ENCODE results near the gene NAALADL1. TPM values are rescaled to one million over a fixed set of nuclear protein-coding genes. Genes with fewer than 3 reads are reported as not detected.

Gene NAALADL1
- total RNA-seq, 1 donor from 2014 or later = 3.5 TPM

DNA sequence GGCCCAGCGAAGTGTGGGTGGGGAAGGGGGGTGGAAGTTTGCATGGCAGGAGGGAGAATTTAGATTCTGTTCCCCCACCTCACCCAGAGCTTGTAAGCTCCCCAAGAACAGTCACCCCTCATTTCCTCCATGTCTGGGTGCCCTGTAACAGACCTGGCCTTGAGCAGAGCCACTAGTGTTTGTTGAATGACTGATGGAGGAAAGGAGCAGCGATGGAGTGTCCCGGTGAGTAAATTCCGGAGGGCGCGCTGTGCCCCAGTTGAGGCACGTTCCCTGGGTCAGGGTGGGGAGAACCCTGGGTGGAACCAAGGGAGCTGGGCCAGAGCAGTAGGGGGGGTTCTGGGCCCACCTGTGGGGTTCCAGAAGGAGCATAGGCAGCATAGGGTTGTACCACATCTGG, 827 bp downstream of the NAALADL1 start:
- intact Hi-C loops (cut with DNase I) = no loop called here

GRCh38 chr11:65056999-65057398, 1.4 kb downstream of the NAALADL1 start:
- intact Hi-C loops (cut with DNase I) = no loop called here
- no peak for DNase-seq (ENCODE audit: low spot score)

More for the DNA sequence above, 827 bp downstream of the NAALADL1 start:
- DNase-seq (ENCODE audit: low spot score) = no peak

DNA sequence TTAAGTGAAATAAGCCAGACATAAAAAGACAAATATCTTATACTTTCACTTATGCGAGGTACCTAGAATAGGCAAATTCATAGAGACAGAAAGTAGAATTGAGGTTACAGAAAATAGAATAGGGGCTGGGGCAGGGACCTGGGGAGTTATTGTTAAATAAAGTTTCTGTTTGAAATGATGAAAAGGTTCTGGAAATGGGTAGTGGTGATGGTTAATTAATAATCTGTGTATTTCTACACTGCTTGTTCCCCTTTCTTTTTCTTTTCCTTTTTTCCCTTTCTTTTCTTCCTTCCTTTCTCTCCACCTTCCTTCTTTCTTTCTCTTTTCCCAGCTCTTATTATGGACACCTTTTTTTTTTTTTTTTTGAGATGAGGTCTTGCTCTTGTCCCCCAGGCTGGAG, 2.8 kb downstream of the NAALADL1 start:
- DNase-seq (ENCODE audit: low spot score) = no peak
- intact Hi-C loops (cut with DNase I) = no loop called here

DNA sequence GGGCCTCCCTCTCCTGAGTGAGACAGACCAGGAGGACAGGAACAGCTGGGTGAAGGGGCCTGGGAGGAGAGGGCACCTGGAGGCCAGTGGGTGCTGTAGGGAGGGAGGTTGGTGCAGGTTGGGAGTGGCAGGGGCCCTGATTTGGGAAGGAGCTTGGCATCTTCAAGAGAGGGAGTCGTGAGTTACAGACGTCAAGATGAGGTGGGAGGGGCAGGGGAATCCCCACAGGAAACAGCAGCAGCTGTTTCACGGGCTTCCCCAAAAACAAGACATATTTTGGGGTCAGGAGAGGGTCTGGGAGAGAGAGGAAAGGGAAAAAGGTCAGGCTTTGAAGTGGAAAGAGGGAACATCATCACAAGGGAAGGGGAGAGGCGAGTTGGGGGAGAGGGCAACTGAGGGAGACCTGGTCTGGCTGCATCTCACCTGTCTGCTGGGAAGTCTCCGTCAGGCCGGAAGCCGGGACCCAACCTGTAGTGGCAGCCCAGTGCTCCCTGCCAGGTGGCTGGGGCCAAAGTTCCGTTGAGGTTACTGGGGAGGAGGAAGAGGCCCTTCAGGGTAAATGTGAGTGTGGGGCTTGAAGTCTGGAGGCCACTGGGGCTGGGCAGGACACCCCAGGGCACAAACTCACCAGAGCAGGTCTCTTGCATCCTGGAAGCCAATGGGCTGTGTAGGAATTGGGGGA, 4.4 kb downstream of the NAALADL1 start:
- no peak for DNase-seq (ENCODE audit: low spot score)
- intact Hi-C loops (cut with DNase I) = no loop called here

- intact Hi-C loops (cut with DNase I) = no loop called here
- no peak for DNase-seq (ENCODE audit: low spot score)
Measured at GRCh38 chr11:65051398-65051858, 6.9 kb downstream of the NAALADL1 start.

DNA sequence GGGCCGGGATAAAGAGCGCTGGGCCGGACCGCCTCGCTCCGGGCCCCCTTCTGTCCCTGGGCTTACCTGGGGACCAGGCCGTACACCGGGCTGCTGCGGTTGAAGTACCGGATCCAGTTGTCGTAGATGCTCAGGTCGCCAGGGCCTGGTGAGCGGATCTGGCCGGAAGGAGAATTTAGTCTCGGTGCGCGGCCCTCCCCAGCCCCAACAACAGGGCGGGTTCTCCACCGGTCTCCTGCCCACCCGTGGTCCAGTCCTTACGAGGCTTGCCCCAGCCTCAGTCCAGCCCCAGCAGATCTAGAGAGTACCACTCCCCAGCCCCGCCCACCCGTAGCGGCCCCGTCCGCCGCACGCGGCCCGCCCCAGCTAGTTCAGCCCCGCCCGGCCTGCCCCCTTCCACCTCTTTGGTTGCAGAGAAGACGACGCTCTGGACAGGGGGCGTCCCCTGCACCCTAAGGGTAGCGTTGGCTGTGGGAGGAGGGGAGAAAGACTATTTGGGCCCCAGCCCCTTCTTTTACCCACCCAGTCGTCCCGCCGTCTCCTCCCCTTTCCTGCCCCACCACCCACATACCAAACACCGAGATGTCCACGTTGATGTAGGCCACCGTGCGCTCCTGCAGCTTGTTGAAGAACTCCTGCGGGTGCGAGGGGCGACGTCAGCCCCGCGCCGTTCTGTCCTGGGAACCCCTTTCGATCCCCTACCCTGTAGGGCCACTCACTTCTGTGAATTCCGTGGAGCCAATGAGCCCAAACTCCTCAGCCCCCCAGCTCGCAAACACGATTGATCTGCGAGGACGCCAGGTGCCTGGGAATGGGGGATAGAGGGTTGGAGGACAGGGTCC, 10.6 kb downstream of the NAALADL1 start:
- intact Hi-C loops (cut with DNase I) = no loop called here
- no peak for DNase-seq (ENCODE audit: low spot score)

- DNase-seq (ENCODE audit: low spot score) = no peak
- intact Hi-C loops (cut with DNase I) = no loop called here
Measured at GRCh38 chr11:65045728-65046127, 12.6 kb downstream of the NAALADL1 start.

DNA sequence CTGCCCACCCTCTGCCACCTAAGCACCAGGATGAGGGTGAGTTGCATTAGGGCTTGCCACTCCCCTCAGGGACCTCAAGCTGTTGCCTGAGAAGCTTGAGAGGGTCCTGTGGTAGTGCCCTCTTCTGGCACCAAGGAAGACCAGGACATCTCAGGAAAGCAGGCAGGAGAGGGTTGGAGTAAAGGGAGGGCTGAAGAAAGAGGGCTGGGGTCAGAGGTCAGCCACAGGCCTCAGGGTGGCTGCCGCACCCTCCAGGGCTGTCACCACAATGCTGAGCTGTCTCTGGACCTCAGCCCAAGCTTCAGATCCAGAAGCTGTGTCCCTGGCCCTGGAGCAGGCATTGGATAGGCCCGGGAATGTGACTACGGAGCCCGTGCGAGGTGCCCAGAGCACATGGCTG, 13.3 kb downstream of the NAALADL1 start:
- intact Hi-C loops (cut with DNase I) = no loop called here
- no peak for DNase-seq (ENCODE audit: low spot score)

DNA sequence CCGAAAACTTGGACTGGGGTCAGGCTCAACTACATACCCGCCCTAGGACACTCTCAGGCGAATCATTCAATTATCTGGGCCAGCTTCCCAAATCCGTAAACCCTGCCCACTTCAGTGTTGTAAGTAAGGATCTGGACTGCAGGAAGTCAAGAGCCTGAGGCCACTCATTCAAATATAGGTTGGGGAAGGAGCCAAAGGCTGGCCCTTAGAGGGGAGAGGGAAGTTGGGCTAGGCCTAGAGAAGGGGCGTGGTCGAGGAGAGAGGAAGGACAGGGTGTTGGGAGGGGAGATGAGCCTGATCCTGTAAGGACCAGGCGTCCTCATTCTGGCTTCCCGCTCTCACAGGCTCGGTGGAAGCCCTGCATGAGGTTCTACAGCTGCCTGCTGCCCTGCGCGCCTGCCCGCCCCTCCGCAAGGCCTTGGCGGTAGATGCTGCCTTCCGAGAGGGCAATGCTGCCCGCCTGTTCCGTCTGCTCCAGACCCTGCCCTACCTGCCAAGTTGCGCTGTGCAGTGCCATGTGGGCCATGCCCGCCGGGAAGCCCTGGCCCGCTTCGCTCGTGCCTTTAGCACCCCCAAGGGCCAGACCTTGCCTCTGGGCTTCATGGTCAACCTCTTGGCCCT, 14.4 kb downstream of the NAALADL1 start:
- intact Hi-C loops (cut with DNase I) = loop anchor here (5.0 kb wide), 1 partner anchor 73 kb away; the partner anchor contains the start of gene ZNHIT2
- DNase-seq (ENCODE audit: low spot score) = no peak

DNA sequence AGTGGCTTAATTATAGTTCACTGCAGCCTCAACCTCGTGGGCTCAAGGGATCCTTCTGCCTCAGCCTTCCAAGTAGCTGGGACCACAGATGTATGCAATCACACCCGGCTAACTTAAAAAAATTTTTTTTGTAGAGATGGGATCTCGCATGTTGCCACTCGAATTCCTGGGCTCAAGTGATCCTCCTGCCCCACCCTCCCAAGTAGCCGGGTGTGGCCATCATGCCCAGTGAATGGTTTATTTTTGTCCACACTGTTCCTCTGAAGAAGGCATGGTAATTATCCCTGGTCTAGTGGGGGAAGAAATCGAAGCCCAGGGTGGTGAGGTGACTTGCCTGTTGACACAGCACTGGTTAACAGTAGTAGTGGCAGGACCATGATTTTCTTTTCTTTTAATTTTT, 15.5 kb downstream of the NAALADL1 start:
- intact Hi-C loops (cut with DNase I) = loop anchor here (5.0 kb wide), 1 partner anchor 74 kb away; the partner anchor contains the start of gene ZNHIT2
- DNase-seq (ENCODE audit: low spot score) = no peak

DNA sequence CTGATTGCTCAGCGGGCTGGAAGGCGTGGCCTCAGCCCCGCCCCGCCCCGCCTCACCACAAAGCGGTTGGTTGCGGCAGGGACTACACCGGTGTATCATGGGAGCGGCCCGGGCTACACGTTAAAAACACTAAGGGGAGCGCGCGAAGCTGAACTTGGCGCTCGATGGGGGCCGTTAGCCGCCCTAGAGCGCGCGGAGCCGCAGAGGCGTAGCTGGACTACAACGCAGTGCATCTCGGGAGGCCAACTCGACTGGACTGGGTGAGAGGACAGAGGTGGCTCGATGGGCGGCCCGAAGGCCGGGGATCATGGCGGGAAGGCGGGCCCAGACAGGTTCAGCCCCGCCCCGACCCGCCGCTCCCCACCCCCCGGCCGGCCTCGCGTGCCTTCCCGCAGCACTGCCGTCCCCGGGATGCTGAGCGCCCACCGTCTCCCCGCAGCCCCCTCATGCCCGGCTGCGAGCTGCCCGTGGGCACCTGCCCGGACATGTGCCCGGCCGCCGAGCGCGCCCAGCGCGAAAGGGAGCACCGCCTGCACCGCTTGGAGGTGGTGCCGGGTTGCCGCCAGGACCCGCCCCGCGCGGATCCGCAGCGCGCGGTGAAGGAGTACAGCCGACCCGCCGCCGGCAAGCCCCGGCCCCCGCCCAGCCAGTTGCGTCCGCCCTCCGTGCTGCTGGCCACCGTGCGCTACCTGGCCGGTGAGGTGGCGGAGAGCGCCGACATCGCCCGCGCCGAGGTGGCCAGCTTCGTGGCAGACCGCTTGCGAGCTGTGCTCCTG, 17.3 kb downstream of the NAALADL1 start, which contains the start of gene SAC3D1:
Gene SAC3D1 (plus strand): TSS at position 364 of the 776 bp plus-strand sequence. CDS start 83 bp downstream, at position 447.
- DNase-seq (ENCODE audit: low spot score) = peak; percentile 96
- intact Hi-C loops (cut with DNase I) = loop anchor here (5.0 kb wide), 1 partner anchor 76 kb away; the partner anchor contains the start of gene ZNHIT2

DNA sequence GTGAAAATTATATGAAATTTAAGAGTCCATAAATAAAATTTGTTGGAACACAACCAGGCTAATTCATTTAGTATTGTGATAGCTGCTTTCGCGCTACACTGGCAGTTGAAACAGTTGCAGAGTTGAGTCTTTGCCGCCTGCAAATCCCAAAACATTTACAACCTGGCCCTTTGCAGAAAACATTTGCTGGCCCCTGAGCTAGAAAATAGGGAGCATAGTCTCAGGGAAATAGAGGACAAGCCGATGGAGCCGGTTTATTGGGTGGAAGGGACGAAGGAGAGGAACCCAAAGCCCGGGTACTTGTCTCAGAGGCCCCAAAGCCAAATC, 17.9 kb downstream of the NAALADL1 start:
- DNase-seq (ENCODE audit: low spot score) = no peak
- intact Hi-C loops (cut with DNase I) = loop anchor here (5.0 kb wide), 1 partner anchor 77 kb away; the partner anchor contains the start of gene ZNHIT2

DNA sequence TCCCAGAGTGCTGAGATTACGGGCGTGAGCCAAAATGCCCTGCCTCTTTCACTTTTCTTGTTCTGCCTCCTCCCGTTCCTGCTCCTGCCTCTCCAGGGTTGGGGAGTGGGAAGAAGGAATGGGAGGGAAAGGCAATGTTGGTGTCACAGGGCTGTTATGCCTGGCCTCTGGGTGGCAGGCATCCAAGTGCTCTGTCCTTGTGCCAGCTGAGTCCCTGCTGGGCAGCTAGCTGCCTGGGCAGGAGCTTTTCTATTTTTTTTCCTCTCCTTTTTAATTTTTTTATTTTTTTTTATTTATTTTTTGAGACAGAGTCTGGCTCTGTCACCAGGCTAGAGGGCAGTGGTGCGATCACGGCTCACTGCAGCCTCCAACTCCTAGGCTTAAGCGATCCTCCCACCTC, 21.4 kb downstream of the NAALADL1 start:
- no peak for DNase-seq (ENCODE audit: low spot score)
- intact Hi-C loops (cut with DNase I) = no loop called here

DNA sequence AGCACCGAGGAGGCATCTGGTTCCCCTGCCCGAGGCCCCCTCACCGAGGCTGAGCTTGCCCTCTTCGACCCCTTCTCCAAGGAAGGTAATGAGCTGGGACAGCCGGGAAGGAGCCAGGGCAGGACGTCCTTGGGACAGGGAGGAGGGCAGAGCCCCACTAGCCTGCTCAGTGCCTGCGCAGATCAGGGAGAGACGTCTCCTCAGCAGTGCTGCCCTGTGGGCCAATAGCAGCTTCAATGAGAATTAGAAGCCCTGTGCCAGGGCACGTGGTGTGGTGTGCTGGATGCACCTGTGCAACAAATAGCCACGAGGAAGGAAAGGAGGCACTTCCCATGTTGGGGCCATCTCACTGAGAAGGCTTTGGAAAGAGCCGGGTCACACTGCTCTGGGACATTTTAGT, 22.8 kb downstream of the NAALADL1 start:
- intact Hi-C loops (cut with DNase I) = no loop called here
- DNase-seq (ENCODE audit: low spot score) = no peak

DNA sequence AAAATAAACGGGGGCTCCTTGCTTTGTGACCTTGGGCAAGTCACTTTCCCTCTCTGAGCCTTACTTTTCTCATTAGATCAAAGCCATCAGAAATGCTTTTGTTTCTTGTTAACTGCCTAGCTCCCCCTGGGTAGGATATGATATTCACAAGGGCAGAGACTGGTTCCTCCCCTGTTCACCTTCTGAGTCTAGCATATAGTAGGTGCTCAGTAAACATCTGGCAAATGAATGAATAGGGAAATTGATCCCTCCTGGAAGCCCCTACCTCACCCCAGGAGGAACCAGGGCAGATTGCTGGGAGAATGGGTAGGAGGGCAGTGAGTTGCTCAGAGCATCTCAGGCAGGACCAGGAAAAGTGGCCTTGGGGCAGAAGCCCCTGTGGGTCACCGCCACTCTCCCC, 23.9 kb downstream of the NAALADL1 start:
- intact Hi-C loops (cut with DNase I) = no loop called here

GRCh38 chr11:65032216-65032615, 26.1 kb downstream of the NAALADL1 start:
- no peak for DNase-seq (ENCODE audit: low spot score)
- intact Hi-C loops (cut with DNase I) = no loop called here

More for the DNA sequence above, 23.9 kb downstream of the NAALADL1 start:
- DNase-seq (ENCODE audit: low spot score) = no peak

DNA sequence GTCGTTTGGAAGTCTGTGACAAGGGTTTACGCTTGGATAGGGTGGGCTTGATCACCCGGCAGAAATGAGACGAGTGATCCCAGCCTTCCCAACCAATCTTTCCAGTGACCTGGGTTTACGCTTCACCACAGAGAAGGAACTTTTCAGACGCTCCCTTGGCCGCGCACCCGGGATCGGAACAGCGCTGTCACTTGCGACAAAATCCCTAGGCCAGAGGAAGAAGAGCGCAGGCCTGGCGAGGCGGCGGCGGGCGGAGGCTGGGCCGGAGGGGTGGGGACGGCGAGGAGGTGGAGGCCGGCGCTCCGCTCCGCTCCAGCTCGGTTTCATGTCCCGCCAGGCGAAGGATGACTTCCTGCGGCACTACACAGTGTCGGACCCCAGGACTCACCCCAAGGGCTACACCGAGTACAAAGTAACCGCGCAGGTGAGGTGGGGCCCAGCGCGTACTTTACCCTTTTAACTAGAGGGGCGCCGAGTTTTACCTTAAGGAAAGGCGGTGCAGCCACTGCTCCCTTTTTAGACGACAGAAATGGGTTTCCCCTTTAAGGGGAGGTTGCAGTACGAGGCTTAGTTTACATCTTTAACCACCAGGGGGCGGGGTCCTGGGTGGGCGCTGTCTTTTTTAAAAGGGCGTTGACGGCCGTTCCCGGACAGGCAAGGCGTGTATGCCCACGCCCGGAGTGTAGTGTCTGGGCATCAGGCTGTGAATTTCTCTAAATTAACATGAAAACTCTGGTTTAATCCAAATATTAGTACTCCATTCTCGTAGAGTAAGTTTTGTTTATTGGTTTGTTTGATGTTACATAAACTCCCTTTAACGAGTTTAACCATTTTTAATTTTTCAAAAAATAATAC, 30.9 kb downstream of the NAALADL1 start, which contains the start of gene SNX15:
Gene SNX15 (plus strand): TSS at position 227 of the 855 bp plus-strand sequence. CDS start 99 bp downstream, at position 326.
- peak; percentile 96 for DNase-seq (ENCODE audit: low spot score)
- intact Hi-C loops (cut with DNase I) = loop anchor here (1.0 to 5.0 kb wide), 2 partner anchors 55 to 103 kb away; partner anchors contain the start of genes CDCA5, PPP2R5B and ZFPL1

- DNase-seq (ENCODE audit: low spot score) = no peak
Measured at GRCh38 chr11:65026810-65027209, 31.5 kb downstream of the NAALADL1 start.

More at GRCh38 chr11:65026810-65027209, 31.5 kb downstream of the NAALADL1 start:
- intact Hi-C loops (cut with DNase I) = loop anchor here (1.0 to 5.0 kb wide), 2 partner anchors 55 to 103 kb away; partner anchors contain the start of genes CDCA5, PPP2R5B and ZFPL1
